Thyroid gland (tissue), 4 donors: Measurements from ENCODE around the gene ARRDC4. TPM values are rescaled to one million over a fixed set of nuclear protein-coding genes. Genes with fewer than 3 reads are reported as not detected.

Source experiments
- DNase-seq, 2 donors: peaks; one replicate each; pipeline ENCODE4 v3.0.0-alpha.2; 2019
- H3K27ac ChIP-seq, 3 donors: fragments of 200-600 bp; sonication (generic); 1 replicate in 2 of 3; 2 replicates in 1 of 3; pipeline ENCODE4 v1.5.1; 2016 to 2019; ENCODE audit warnings: mild to moderate bottlenecking in 1 of 3, moderate library complexity in 1 of 3
- H3K27me3 ChIP-seq: fragments of 200-600 bp; sonication (generic); one replicate; pipeline ENCODE4 v1.5.1; 2019
- H3K36me3 ChIP-seq, 2 donors: fragments of 200-600 bp; sonication (generic); one replicate each; pipeline ENCODE4 v1.5.1; 2016 to 2019
- H3K4me1 ChIP-seq, 2 donors: fragments of 200-600 bp; sonication (generic); one replicate each; pipeline ENCODE4 v1.5.1; 2017 to 2019
- H3K4me3 ChIP-seq, 3 donors: fragments of 200-600 bp; sonication (generic); replicated peaks in 1 of 3; 1 replicate in 2 of 3; 2 replicates in 1 of 3; pipeline ENCODE4 v1.5.1; 2016; ENCODE audit warnings: mild to moderate bottlenecking in 1 of 3
- H3K9me3 ChIP-seq: fragments of 200-600 bp; sonication (generic); one replicate; pipeline ENCODE4 v1.5.1; 2017
- CTCF ChIP-seq, 6 experiments: fragments of 200-600 bp in 3 of 6; fragments of 450-650 bp in 3 of 6; sonication (generic) in 3 of 6; IDR thresholded peaks; one replicate each; pipeline ENCODE4 v1.5.1; 2016 to 2019; ENCODE audit warnings: antibody characterized with exemption in 6 of 6, mild to moderate bottlenecking in 2 of 6, inconsistent platforms in 1 of 6, moderate library complexity in 1 of 6
- POLR2A ChIP-seq, 2 donors: fragments of 450-650 bp; IDR thresholded peaks; one replicate each; pipeline ENCODE4 v1.6.1; 2017; ENCODE audit warnings: antibody characterized with exemption in 2 of 2, mild to moderate bottlenecking in 2 of 2, moderate library complexity in 1 of 2
- WGBS, 2 donors: methylation state at CpG; one replicate each; pipeline ENCODE4 v1.1.5; 2017; 5-methylcytosine and 5-hydroxymethylcytosine counted together
- intact Hi-C: fragments of 100-400 bp; cut with DNase I; formaldehyde crosslinking; loops from one replicate; pipeline ENCODE4 v1.15.1; 2023
- total RNA-seq, 4 donors: library from RNA; depleted of rRNA; stranded (reverse); fragments of >200 nt; gene quantifications; one replicate each; pipeline ENCODE4 v1.2.3, GENCODE V29; 2016

The ARRDC4 gene
- total RNA-seq, 4 donors from 2014 or later: 32.1 to 81.7 (median 45.1) TPM

GRCh38 chr15:97955035-97955434, 5.5 kb upstream of the ARRDC4 start:
- Histone ChIP-seq H3K36me3 (no peaks in the 10 kb centered on the region), H3K4me3 (no peak overlapping the region), H3K27me3 (no peaks in the 10 kb centered on the region), H3K27ac (no peak overlapping the region), H3K9me3 (no peaks in the 10 kb centered on the region), H3K4me1 (peaks cover 0 to 3% of the 10 kb centered on the region in 2 donors)
- intact Hi-C loops: no loop called here
- TF ChIP-seq POLR2A (IDR thresholded peaks at IDR 0.05) (no peak), CTCF (IDR thresholded peaks at IDR 0.05) (no peak)
- no peak for DNase-seq
- 82 to 84% methylated on average over 2 of the region's 2 CpGs for WGBS, 2 donors

GRCh38 chr15:97955529-97955928, 5.0 kb upstream of the ARRDC4 start:
- Histone ChIP-seq H3K9me3 (no peaks in the 10 kb centered on the region), H3K27me3 (no peaks in the 10 kb centered on the region), H3K27ac (no peak overlapping the region), H3K4me1 (peaks cover 0 to 3% of the 10 kb centered on the region in 2 donors), H3K4me3 (no peak overlapping the region), H3K36me3 (no peaks in the 10 kb centered on the region)
- DNase-seq: no peak
- 85 to 91% methylated on average over 4 of the region's 4 CpGs for WGBS, 2 donors
- intact Hi-C loops: no loop called here
- TF ChIP-seq CTCF (IDR thresholded peaks at IDR 0.05) (no peak), POLR2A (IDR thresholded peaks at IDR 0.05) (no peak)

- TF ChIP-seq CTCF (IDR thresholded peaks at IDR 0.05): no peak
- no peak for TF ChIP-seq POLR2A (IDR thresholded peaks at IDR 0.05)
- H3K4me3 ChIP-seq: peak overlapping the region in 1 of 3 donors; percentile 3
- no peaks in the 10 kb centered on the region for H3K36me3 ChIP-seq
- H3K27ac ChIP-seq: peak overlapping the region; percentile 32 to 52 (median 40)
- no peaks in the 10 kb centered on the region for H3K27me3 ChIP-seq
- no peaks in the 10 kb centered on the region for H3K9me3 ChIP-seq
- WGBS, 2 donors: 6 to 7% methylated on average over 19 of the region's 19 CpGs
- intact Hi-C loops: no loop called here
- no peak for DNase-seq
- peaks cover 11 to 28% of the 10 kb centered on the region in 2 donors for H3K4me1 ChIP-seq
Observed at GRCh38 chr15:97959724-97960363, 659 bp upstream of the ARRDC4 start.

- peaks cover 11 to 34% of the 10 kb centered on the region in 2 donors for H3K4me1 ChIP-seq
- DNase-seq: peak; percentile 60 to 67
- no peaks in the 10 kb centered on the region for H3K9me3 ChIP-seq
- H3K27ac ChIP-seq: peak overlapping the region; percentile 22 to 89 (median 59)
- H3K27me3 ChIP-seq: no peaks in the 10 kb centered on the region
- WGBS, 2 donors: 2 to 5% methylated on average over 22 to 30 of the region's 48 CpGs
- intact Hi-C loops: no loop called here
- TF ChIP-seq POLR2A (IDR thresholded peaks at IDR 0.05): no peak
- TF ChIP-seq CTCF (IDR thresholded peaks at IDR 0.05): no peak
- H3K4me3 ChIP-seq: peak overlapping the region; percentile 34 to 96 (median 94)
- peaks cover 0 to 4% of the 10 kb centered on the region in 2 donors for H3K36me3 ChIP-seq
Observed at GRCh38 chr15:97961067-97961954, 808 bp downstream of the ARRDC4 start.

GRCh38 chr15:97962263-97962662, 1.8 kb downstream of the ARRDC4 start:
- intact Hi-C loops: no loop called here
- no peak for DNase-seq
- no peak for TF ChIP-seq POLR2A (IDR thresholded peaks at IDR 0.05)
- TF ChIP-seq CTCF (IDR thresholded peaks at IDR 0.05): no peak
- H3K4me3 ChIP-seq: peak overlapping the region in 1 of 3 donors; percentile 1
- H3K27me3 ChIP-seq: no peaks in the 10 kb centered on the region
- WGBS, 2 donors: 77 to 91% methylated on average over 2 of the region's 2 CpGs
- H3K9me3 ChIP-seq: no peaks in the 10 kb centered on the region
- H3K36me3 ChIP-seq: peaks cover 0 to 14% of the 10 kb centered on the region in 2 donors
- peak overlapping the region in 1 of 3 donors; percentile 11 for H3K27ac ChIP-seq
- peaks cover 11 to 42% of the 10 kb centered on the region in 2 donors for H3K4me1 ChIP-seq
